Nephron progenitor cell (in vitro differentiated cells): ENCODE results near the gene LRP1B.
A peak's percentile ranks its signal among the peaks of the same experiment; 100 is the strongest.

Experiments used
- DNase-seq: peaks from one replicate; pipeline ENCODE4 v3.0.0; 2021
- H3K27ac Mint-ChIP-seq: 2 replicates; pipeline ENCODE4 v1.8.0; 2021; ENCODE audit warnings: mild to moderate bottlenecking, moderate library complexity, mixed read lengths
- H3K27me3 Mint-ChIP-seq: 2 replicates; pipeline ENCODE4 v1.8.0; 2021; ENCODE audit warnings: mild to moderate bottlenecking, low read depth, mixed read lengths; ENCODE audit not compliant: poor library complexity
- H3K36me3 Mint-ChIP-seq: 2 replicates; pipeline ENCODE4 v1.8.0; 2021; ENCODE audit warnings: low read depth, mixed read lengths
- H3K4me1 Mint-ChIP-seq: 2 replicates; pipeline ENCODE4 v1.8.0; 2021; ENCODE audit warnings: mixed read lengths
- H3K4me3 Mint-ChIP-seq: 2 replicates; pipeline ENCODE4 v1.8.0; 2021; ENCODE audit warnings: mild to moderate bottlenecking, moderate library complexity, mixed read lengths
- H3K9me3 Mint-ChIP-seq: 2 replicates; pipeline ENCODE4 v1.8.0; 2021; ENCODE audit warnings: mild to moderate bottlenecking, moderate library complexity, mixed read lengths
- CTCF ChIP-seq: fragments of 200-600 bp; sonication (generic); IDR thresholded peaks from 2 replicates; pipeline ENCODE4 v1.5.0; 2021; ENCODE audit warnings: antibody characterized with exemption

LRP1B gene

GRCh38 chr2:140718999-140719398, 1411.8 kb downstream of the LRP1B start:
- H3K36me3 Mint-ChIP-seq, result no peaks in the 10 kb centered on the region
- no peak for TF ChIP-seq CTCF
- H3K27ac Mint-ChIP-seq, result peak overlapping the region; percentile 12
- H3K9me3 Mint-ChIP-seq, result no peaks in the 10 kb centered on the region
- H3K27me3 Mint-ChIP-seq, result peaks cover 3% of the 10 kb centered on the region
- no peaks in the 10 kb centered on the region for H3K4me1 Mint-ChIP-seq
- no peak for DNase-seq
- H3K4me3 Mint-ChIP-seq, result no peak overlapping the region

GRCh38 chr2:140717481-140717880, 1413.3 kb downstream of the LRP1B start:
- no peaks in the 10 kb centered on the region for H3K36me3 Mint-ChIP-seq
- no peaks in the 10 kb centered on the region for H3K4me1 Mint-ChIP-seq
- no peak overlapping the region for H3K4me3 Mint-ChIP-seq
- DNase-seq, result no peak
- H3K27ac Mint-ChIP-seq, result no peak overlapping the region
- H3K27me3 Mint-ChIP-seq, result peaks cover 3% of the 10 kb centered on the region
- H3K9me3 Mint-ChIP-seq, result no peaks in the 10 kb centered on the region
- no peak for TF ChIP-seq CTCF

- H3K4me3 Mint-ChIP-seq, result no peak overlapping the region
Observed at GRCh38 chr2:140714586-140714985, 1416.2 kb downstream of the LRP1B start.

GRCh38 chr2:140711867-140712266, 1418.9 kb downstream of the LRP1B start:
- DNase-seq, result no peak
- Mint-ChIP-seq H3K4me1 (no peaks in the 10 kb centered on the region), H3K4me3 (no peak overlapping the region), H3K27me3 (peaks cover 3% of the 10 kb centered on the region), H3K27ac (no peak overlapping the region), H3K9me3 (no peaks in the 10 kb centered on the region), H3K36me3 (no peaks in the 10 kb centered on the region)
- no peak for TF ChIP-seq CTCF

More at GRCh38 chr2:140714586-140714985, 1416.2 kb downstream of the LRP1B start:
- no peak for TF ChIP-seq CTCF
- H3K36me3 Mint-ChIP-seq, result no peaks in the 10 kb centered on the region
- H3K27ac Mint-ChIP-seq, result no peak overlapping the region
- H3K9me3 Mint-ChIP-seq, result no peaks in the 10 kb centered on the region
- no peaks in the 10 kb centered on the region for H3K4me1 Mint-ChIP-seq
- no peak for DNase-seq
- peaks cover 3% of the 10 kb centered on the region for H3K27me3 Mint-ChIP-seq

- Mint-ChIP-seq H3K27ac (no peak overlapping the region), H3K36me3 (no peaks in the 10 kb centered on the region), H3K9me3 (no peaks in the 10 kb centered on the region), H3K4me1 (no peaks in the 10 kb centered on the region), H3K27me3 (no peaks in the 10 kb centered on the region), H3K4me3 (no peak overlapping the region)
- TF ChIP-seq CTCF, result no peak
- no peak for DNase-seq
Observed at GRCh38 chr2:140701726-140702125, 1429.1 kb downstream of the LRP1B start.

- no peak overlapping the region for H3K4me3 Mint-ChIP-seq
- no peak overlapping the region for H3K27ac Mint-ChIP-seq
- no peaks in the 10 kb centered on the region for H3K9me3 Mint-ChIP-seq
- no peak for TF ChIP-seq CTCF
- H3K27me3 Mint-ChIP-seq, result no peaks in the 10 kb centered on the region
- no peaks in the 10 kb centered on the region for H3K36me3 Mint-ChIP-seq
- DNase-seq, result no peak
- H3K4me1 Mint-ChIP-seq, result no peaks in the 10 kb centered on the region
Observed at GRCh38 chr2:140698636-140699035, 1432.2 kb downstream of the LRP1B start.
